Fibroblast of lung (primary cell): ENCODE results near the gene FBLN1.

ENCODE experiments used
- CTCF ChIP-seq, 2 donors: IDR thresholded peaks in 1 of 2; conservative IDR thresholded peaks in 1 of 2; 1 replicate in 1 of 2; 2 replicates in 1 of 2; pipeline ENCODE4 v1.5.1; 2011 to 2012; ENCODE audit warnings: low read length in 2 of 2, control low read depth in 1 of 2, inconsistent platforms in 1 of 2, low read depth in 1 of 2, mild to moderate bottlenecking in 1 of 2
- EZH2 ChIP-seq: IDR thresholded peaks from 2 replicates; pipeline ENCODE4 v1.5.1; 2012; ENCODE audit warnings: low read length, control low read depth, mild to moderate bottlenecking; ENCODE audit errors: missing control alignments

DNA sequence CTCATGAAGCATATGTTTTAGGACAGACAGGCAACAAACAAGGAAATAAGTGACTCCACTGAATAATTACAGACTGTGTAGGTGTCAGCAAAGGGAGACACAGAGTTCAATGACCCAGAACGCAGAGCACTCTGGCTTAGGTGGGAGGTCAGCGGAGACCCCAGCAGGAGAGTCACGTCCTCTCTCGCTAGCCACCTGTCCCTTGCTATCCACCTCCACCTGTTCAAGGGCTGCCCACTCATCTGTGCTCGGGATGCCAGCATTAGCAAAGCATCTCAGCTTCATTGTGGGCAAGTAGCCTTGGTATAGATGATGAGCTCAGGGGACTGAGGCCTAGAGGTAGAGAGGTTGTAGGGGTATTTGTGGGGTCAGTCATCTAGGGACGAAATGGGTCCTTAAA is 147.1 kb downstream of the FBLN1 start:
- no peak for TF ChIP-seq CTCF (conservative IDR thresholded peaks at IDR 0.05 in 1 of 2, IDR thresholded peaks at IDR 0.05 in 1 of 2; ENCODE audit: low read depth in 1 of 2, low read length in 2 of 2)
- TF ChIP-seq EZH2, result no peak
